Dedifferentiated amniotic fluid mesenchymal stem cell (primary cell): ENCODE measurements around the gene FAM180B.
A peak's percentile ranks its signal among the peaks of the same experiment; 100 is the strongest.
"Not testable (repeated sequence)": the region's sequence is repeated elsewhere in the genome, so short reads cannot be mapped to it uniquely, and the experiment has no call there.

Source experiments
- DNase-seq: peaks from one replicate; pipeline ENCODE4 v3.0.0-alpha.2; 2016; ENCODE audit errors: extremely low spot score

Gene FAM180B, protein sequence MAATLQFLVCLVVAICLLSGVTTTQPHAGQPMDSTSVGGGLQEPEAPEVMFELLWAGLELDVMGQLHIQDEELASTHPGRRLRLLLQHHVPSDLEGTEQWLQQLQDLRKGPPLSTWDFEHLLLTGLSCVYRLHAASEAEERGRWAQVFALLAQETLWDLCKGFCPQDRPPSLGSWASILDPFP

GRCh38 chr11:47586098-47586855, at the start of gene FAM180B:
Gene FAM180B, plus strand, starts transcription at chr11:47586678. Its CDS starts 91 bp downstream, at chr11:47586769.
- no peak for DNase-seq

- no peak for DNase-seq
These were observed 49.6 kb upstream of the FAM180B start for GRCh38 chr11:47536915-47537314.

- DNase-seq = no peak
These were observed 47.5 kb upstream of the FAM180B start for GRCh38 chr11:47538741-47539565.

GRCh38 chr11:47539681-47540039, 46.8 kb upstream of the FAM180B start:
- no peak for DNase-seq

GRCh38 chr11:47541070-47541469, 45.4 kb upstream of the FAM180B start:
- DNase-seq = no peak

DNA sequence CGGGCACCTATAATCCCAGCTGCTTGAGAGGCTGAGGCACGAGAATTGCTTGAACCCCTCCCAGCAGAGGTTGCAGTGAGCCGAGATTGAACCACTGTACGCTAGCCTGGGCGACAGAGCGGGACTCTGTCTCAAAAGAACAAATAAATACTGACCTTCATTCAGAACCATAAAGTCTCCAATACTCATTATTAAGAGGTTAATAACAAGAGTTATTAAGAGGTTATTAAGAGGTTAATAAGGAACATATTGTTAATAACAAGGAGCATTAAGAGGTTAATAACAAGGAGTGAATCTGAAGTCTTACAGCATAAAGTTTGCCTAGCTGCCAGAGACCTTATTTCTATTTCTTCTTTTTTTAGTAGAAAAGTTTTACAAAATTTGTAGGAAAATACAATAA, 41.2 kb upstream of the FAM180B start:
- no peak for DNase-seq

GRCh38 chr11:47546274-47546673, 40.2 kb upstream of the FAM180B start:
- DNase-seq = not testable (repeated sequence)

DNA sequence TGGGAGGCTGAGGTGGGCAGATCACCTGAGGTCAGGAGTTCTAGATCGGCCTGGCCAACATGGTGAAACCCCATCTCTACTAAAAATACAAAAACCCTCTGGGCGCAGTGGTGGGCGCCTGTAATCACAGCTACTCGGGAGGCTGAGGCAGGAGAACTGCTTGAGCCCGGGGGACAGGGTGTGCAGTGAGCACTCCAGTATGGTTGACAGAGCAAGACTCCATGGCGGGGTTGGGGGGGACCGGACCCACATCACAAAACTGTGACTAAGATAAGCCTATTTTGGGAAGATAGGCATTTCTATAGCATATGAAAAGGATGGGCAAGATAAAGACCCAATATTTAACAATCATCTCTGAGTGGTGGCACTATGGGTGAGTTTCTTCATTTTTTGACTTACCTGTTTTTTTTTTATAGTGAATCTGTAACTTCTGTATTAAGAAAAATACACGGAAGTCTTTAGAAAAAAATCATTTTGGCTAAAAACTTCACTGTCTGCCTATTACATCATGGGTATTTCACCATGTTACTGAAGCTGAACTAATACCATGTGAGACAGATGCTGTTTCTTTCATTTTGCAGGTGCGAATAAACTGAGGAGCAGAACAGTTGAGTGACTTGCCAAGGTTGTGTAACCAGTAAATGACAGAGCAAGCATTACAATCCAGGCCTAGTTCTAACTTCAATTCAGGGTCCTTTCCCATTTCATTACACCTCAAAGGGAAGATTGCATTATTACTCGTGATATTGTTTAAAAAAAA, 36.0 kb upstream of the FAM180B start:
- no peak for DNase-seq

DNA sequence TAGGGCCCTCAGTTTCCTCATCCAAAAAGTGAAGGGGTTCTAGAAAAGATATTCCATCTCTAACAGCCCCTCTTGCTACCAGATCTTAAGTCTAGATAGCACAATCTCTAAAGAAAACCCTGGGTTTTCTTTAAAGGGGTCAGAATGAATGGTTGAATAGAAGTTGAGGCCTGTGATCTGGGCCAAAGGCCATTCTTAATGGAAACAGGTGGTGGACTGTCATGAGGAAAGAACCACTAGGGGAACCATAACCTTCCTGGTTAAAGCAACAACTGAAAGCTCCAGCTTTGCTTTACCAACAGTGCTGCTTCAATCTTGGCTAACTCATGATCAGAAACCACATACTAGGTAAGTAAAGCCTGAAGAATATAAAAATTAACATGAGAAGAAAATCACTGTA, 35.4 kb upstream of the FAM180B start:
- DNase-seq = peak; percentile 28

- DNase-seq = peak; percentile 40
These were observed 34.4 kb upstream of the FAM180B start for GRCh38 chr11:47552056-47552565.

DNA sequence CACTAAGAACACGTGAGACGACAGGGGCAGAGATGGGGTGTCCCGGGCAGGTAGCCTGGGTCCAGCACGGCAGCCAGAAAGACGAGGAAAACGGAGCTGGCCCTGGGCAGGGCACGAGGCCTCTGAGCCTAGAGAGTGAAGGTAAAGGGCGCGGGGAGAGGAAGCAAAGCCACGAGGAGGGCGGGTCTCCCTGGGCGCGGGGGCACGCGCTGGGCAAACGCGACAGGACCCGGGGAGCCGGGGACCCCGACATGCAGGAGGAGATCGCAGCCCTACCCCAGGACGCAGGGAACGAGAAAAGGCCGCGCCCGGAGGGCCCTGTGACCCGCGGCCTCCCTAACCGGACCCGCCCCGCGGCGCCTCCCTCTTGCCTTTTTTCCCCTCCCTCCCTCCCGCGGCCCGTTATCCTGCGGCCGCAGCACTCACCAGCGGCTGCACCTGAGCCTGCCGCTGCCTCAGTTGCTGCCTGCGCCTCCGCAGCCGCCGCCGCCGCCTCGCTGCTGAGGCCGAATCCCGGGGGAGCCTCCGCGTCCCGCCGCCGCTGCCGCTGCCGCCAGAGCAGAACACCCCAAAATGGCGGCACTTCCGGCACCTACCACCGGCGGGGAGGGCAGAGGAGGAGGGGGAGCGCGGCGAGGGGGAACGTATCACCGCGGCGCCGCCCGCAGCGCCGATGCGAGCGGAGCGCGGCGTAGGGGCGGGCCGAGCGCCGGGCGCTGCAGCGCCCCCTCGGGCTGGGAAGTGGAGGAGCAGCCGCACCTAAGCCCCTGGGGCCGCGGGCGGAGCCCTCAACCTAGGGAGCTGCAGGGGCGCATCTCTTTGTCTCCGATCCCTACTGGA, 33.7 kb upstream of the FAM180B start, which contains the start of gene CELF1:
TSS of gene CELF1 (minus strand) at position 567 of the 840 bp plus-strand sequence. CDS start 53,609 bp downstream, outside the sequence.
- DNase-seq = peak; percentile 87

DNA sequence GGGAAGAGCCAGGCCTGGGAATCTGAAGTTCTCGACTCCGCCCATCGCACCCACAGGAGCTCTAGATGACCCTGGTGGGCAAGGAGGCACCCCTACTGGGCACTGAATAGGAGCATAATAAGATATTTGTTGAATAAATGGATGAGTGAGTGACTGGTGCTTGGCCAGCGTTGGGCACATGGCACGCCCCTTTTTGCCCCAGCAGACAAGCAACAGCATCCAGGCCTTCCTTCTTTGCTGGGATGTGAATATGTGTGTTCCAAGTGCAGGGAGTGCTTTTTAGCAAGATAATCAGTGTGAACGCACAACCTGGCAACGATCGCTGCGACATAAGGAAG, 33.1 kb upstream of the FAM180B start:
- DNase-seq = no peak

- not testable (repeated sequence) for DNase-seq
These were observed 29.5 kb upstream of the FAM180B start for GRCh38 chr11:47557004-47557403.

DNA sequence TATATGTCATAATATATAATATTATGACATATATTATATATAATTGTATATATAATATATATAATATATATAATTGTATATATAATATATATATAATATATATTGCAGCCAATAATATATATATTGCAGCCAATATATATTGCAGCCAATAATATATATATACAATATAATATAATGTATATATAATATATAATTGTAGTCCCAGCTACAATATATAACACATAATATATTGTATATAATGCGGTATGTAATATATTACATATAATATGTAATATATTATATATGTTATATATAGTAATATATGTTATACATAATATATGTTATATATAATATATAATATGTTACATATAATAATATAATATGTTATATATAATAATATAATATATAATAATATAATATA, 27.8 kb upstream of the FAM180B start:
- DNase-seq = no peak

GRCh38 chr11:47560426-47560825, 26.1 kb upstream of the FAM180B start:
- DNase-seq = peak; percentile 64

- not testable (repeated sequence) for DNase-seq
These were observed 24.1 kb upstream of the FAM180B start for GRCh38 chr11:47562393-47562792.

- DNase-seq = not testable (repeated sequence)
These were observed 22.1 kb upstream of the FAM180B start for GRCh38 chr11:47564366-47564765.

- no peak for DNase-seq
These were observed 21.5 kb upstream of the FAM180B start for GRCh38 chr11:47564933-47565339.

GRCh38 chr11:47565340-47566148, 20.9 kb upstream of the FAM180B start, which contains the start of gene PTPMT1:
Gene PTPMT1, plus strand, starts transcription at chr11:47565599. Its CDS starts 24 bp downstream, at chr11:47565623.
- peak; percentile 50 for DNase-seq
